Astrocyte (in vitro differentiated cells and primary cell): ENCODE measurements around the gene CTTNBP2NL.
"Not testable (repeated sequence)": the region's sequence is repeated elsewhere in the genome, so short reads cannot be mapped to it uniquely, and the experiment has no call there.

Source experiments
- EZH2 ChIP-seq: IDR thresholded peaks from 2 replicates; pipeline ENCODE4 v1.6.1; 2012; ENCODE audit warnings: mild to moderate bottlenecking, low read length, inconsistent platforms; ENCODE audit not compliant: insufficient read depth
- TF ChIP-seq, protein P1 (sequence below): IDR thresholded peaks from 2 replicates; pipeline ENCODE4 v1.5.1; 2011; ENCODE audit warnings: low read depth, mild to moderate bottlenecking, inconsistent platforms, low read length, moderate library complexity; ENCODE audit not compliant: insufficient read depth

DNA sequence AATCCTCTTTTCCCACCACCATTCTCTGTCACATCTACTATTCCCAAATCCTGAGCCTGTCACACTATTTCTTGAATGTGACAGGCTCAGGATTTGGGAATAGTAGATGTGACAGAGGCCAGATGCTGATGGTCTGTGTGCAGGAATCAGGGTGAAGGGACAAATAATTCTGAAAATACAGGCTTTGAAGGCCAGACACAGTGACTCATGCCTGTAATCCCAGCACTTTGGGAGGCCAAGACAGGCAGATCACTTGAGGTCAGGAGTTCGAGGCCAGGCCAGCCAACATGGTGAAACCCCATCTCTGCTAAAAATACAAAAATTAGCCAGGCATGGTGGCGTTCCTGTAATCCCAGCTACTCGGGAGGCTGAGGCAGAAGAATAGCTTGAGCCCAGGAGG, 55.3 kb downstream of the CTTNBP2NL start:
- TF ChIP-seq, protein P1, sequence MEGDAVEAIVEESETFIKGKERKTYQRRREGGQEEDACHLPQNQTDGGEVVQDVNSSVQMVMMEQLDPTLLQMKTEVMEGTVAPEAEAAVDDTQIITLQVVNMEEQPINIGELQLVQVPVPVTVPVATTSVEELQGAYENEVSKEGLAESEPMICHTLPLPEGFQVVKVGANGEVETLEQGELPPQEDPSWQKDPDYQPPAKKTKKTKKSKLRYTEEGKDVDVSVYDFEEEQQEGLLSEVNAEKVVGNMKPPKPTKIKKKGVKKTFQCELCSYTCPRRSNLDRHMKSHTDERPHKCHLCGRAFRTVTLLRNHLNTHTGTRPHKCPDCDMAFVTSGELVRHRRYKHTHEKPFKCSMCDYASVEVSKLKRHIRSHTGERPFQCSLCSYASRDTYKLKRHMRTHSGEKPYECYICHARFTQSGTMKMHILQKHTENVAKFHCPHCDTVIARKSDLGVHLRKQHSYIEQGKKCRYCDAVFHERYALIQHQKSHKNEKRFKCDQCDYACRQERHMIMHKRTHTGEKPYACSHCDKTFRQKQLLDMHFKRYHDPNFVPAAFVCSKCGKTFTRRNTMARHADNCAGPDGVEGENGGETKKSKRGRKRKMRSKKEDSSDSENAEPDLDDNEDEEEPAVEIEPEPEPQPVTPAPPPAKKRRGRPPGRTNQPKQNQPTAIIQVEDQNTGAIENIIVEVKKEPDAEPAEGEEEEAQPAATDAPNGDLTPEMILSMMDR, result not testable (repeated sequence)
- TF ChIP-seq EZH2, result not testable (repeated sequence)
